H1 (cell line): ENCODE data around the gene AQP6. TPM values are rescaled to one million over a fixed set of nuclear protein-coding genes. Genes with fewer than 3 reads are reported as not detected.

ENCODE experiments used
- CTCF ChIA-PET: fragments of 300-600 bp; sonication (Branson Sonifier 250); formaldehyde crosslinking; loops from one replicate; lab custom pipeline; 2021; ENCODE audit not compliant: partially characterized antibody; lab: Charles Lee
- POLR2A ChIA-PET: fragments of 300-600 bp; sonication (Branson Sonifier 250); formaldehyde crosslinking; loops from one replicate; lab custom pipeline; 2021; ENCODE audit warnings: inconsistent platforms; ENCODE audit not compliant: partially characterized antibody; lab: Charles Lee
- DNase-seq, 2 experiments: peaks; one replicate each; pipeline versions ENCODE4 v3.0.0 to v3.0.0-alpha.2; 2010 to 2022; ENCODE audit warnings: low spot score in 2 of 2, low read depth in 1 of 2, mixed read lengths in 1 of 2
- FAIRE-seq: peaks from 2 replicates; lab custom pipeline; 2011; peaks lifted over from hg19 to GRCh38; lab: Jason Lieb, UNC
- H2AFZ ChIP-seq: 2 replicates; pipeline ENCODE4 v1.8.1; 2012; ENCODE audit warnings: low read length, inconsistent platforms
- H2AK5ac ChIP-seq: 2 replicates; pipeline ENCODE4 v1.6.1; 2013; ENCODE audit warnings: low read depth, low read length
- H2BK120ac ChIP-seq: replicated peaks from 2 replicates; pipeline ENCODE3; 2013; ENCODE audit warnings: low read depth, low read length, inconsistent platforms
- H2BK12ac ChIP-seq: 2 replicates; pipeline ENCODE4 v1.6.1; 2013; ENCODE audit warnings: low read depth, low read length
- H2BK15ac ChIP-seq: 2 replicates; pipeline ENCODE4 v1.6.1; 2013; ENCODE audit warnings: low read length
- H2BK20ac ChIP-seq: 2 replicates; pipeline ENCODE4 v1.6.1; 2013; ENCODE audit warnings: low read length
- H2BK5ac ChIP-seq: 2 replicates; pipeline ENCODE4 v1.6.1; 2013; ENCODE audit warnings: low read depth, low read length
- H3K14ac ChIP-seq: 2 replicates; pipeline ENCODE4 v1.6.1; 2013; ENCODE audit warnings: inconsistent platforms; ENCODE audit not compliant: insufficient read length
- H3K18ac ChIP-seq: 2 replicates; pipeline ENCODE4 v1.6.1; 2013; ENCODE audit warnings: low read length; ENCODE audit errors: extremely low read depth
- H3K23ac ChIP-seq: 2 replicates; pipeline ENCODE4 v1.6.1; 2013; ENCODE audit warnings: inconsistent platforms; ENCODE audit not compliant: insufficient read length
- H3K23me2 ChIP-seq: 2 replicates; pipeline ENCODE4 v1.6.1; 2013; ENCODE audit warnings: low read depth, low read length
- H3K27ac ChIP-seq: 2 replicates; pipeline ENCODE4 v1.6.1; 2011; ENCODE audit warnings: low read depth, low read length, inconsistent platforms
- H3K27me3 ChIP-seq, 4 experiments: replicated peaks in 1 of 4; 1 replicate in 1 of 4; 2 replicates in 3 of 4; pipeline versions ENCODE4 v1.6.1 to v1.8.1; 2011 to 2013; ENCODE audit warnings: low read length in 3 of 4, mild to moderate bottlenecking in 3 of 4, inconsistent platforms in 2 of 4, mixed read lengths in 2 of 4, moderate library complexity in 1 of 4; ENCODE audit not compliant: control insufficient read depth in 3 of 4, insufficient read depth in 3 of 4; ENCODE audit errors: extremely low read depth in 1 of 4
- H3K36me3 ChIP-seq, 4 experiments: 2 replicates each; pipeline versions ENCODE4 v1.6.1 to v1.8.1; 2011 to 2013; ENCODE audit warnings: mild to moderate bottlenecking in 4 of 4, low read length in 3 of 4, moderate library complexity in 2 of 4, control low read depth in 1 of 4, inconsistent platforms in 1 of 4; ENCODE audit not compliant: insufficient read depth in 4 of 4, control insufficient read depth in 2 of 4
- H3K4ac ChIP-seq: replicated peaks from 2 replicates; pipeline ENCODE3; 2013; ENCODE audit warnings: low read length, low read depth, mixed read lengths, inconsistent platforms; ENCODE audit not compliant: insufficient read length
- H3K4me1 ChIP-seq, 4 experiments: replicated peaks in 1 of 4; 1 replicate in 1 of 4; 2 replicates in 3 of 4; pipeline versions ENCODE4 v1.6.1 to v1.8.1; 2011 to 2013; ENCODE audit warnings: low read length in 3 of 4, inconsistent platforms in 2 of 4, mixed read lengths in 1 of 4; ENCODE audit not compliant: insufficient read depth in 4 of 4, control insufficient read depth in 3 of 4
- H3K4me2 ChIP-seq, 2 experiments: 2 replicates each; pipeline versions ENCODE4 v1.6.1 to v1.8.1; 2011 to 2013; ENCODE audit warnings: low read depth in 2 of 2, low read length in 2 of 2, control low read depth in 1 of 2, inconsistent platforms in 1 of 2, mild to moderate bottlenecking in 1 of 2; ENCODE audit not compliant: insufficient read depth in 1 of 2
- H3K4me3 ChIP-seq, 4 experiments: fragments of 200-600, 300-600 bp in 1 of 4; sonication (generic), shearing (Covaris generic), sonication (Bioruptor Twin) in 1 of 4; 2 replicates each; pipeline versions ENCODE4 v1.5.1 to v1.8.1; 2011 to 2016; ENCODE audit warnings: low read length in 4 of 4, low read depth in 3 of 4, control low read depth in 2 of 4, inconsistent platforms in 2 of 4, mild to moderate bottlenecking in 2 of 4, mixed read lengths in 1 of 4, moderate library complexity in 1 of 4; ENCODE audit not compliant: insufficient read depth in 2 of 4; ENCODE audit errors: extremely low read depth in 1 of 4
- H3K56ac ChIP-seq: replicated peaks from 2 replicates; pipeline ENCODE3; 2013; ENCODE audit warnings: low read depth, mild to moderate bottlenecking, mixed read lengths, low read length, inconsistent platforms; ENCODE audit not compliant: insufficient read length
- H3K79me1 ChIP-seq: 2 replicates; pipeline ENCODE4 v1.6.1; 2013; ENCODE audit warnings: low read depth, low read length, control low read depth
- H3K79me2 ChIP-seq, 2 experiments: 2 replicates each; pipeline versions ENCODE4 v1.6.1 to v1.8.1; 2012 to 2013; ENCODE audit warnings: low read length in 2 of 2, mild to moderate bottlenecking in 2 of 2, inconsistent platforms in 1 of 2; ENCODE audit not compliant: insufficient read depth in 2 of 2, control insufficient read depth in 1 of 2
- H3K9ac ChIP-seq, 4 experiments: replicated peaks in 1 of 4; 1 replicate in 1 of 4; 2 replicates in 3 of 4; pipeline versions ENCODE4 v1.6.1 to v1.8.1; 2011 to 2013; ENCODE audit warnings: low read depth in 3 of 4, low read length in 3 of 4, control low read depth in 2 of 4, mild to moderate bottlenecking in 2 of 4, moderate library complexity in 2 of 4, inconsistent platforms in 1 of 4; ENCODE audit errors: extremely low read depth in 1 of 4
- H3K9me3 ChIP-seq, 2 experiments: 2 replicates each; pipeline versions ENCODE4 v1.6.1 to v1.8.1; 2012 to 2013; ENCODE audit warnings: mild to moderate bottlenecking in 2 of 2, moderate library complexity in 2 of 2, control low read depth in 1 of 2, inconsistent platforms in 1 of 2, low read depth in 1 of 2, low read length in 1 of 2, mixed read lengths in 1 of 2; ENCODE audit not compliant: insufficient read depth in 2 of 2
- H4K20me1 ChIP-seq, 2 experiments: replicated peaks in 1 of 2; 2 replicates each; pipeline versions ENCODE3 to v1.8.1; 2011 to 2013; ENCODE audit warnings: inconsistent platforms in 2 of 2, low read length in 2 of 2, mild to moderate bottlenecking in 1 of 2; ENCODE audit not compliant: insufficient read depth in 2 of 2, control insufficient read depth in 1 of 2
- H4K5ac ChIP-seq: 2 replicates; pipeline ENCODE4 v1.6.1; 2013; ENCODE audit warnings: low read length, low read depth, mixed read lengths, inconsistent platforms; ENCODE audit not compliant: insufficient read length
- H4K8ac ChIP-seq: 2 replicates; pipeline ENCODE4 v1.8.0; 2013; ENCODE audit warnings: mild to moderate bottlenecking, moderate library complexity, low read length, inconsistent platforms; ENCODE audit not compliant: insufficient read depth; ENCODE audit errors: extremely low read depth
- H4K91ac ChIP-seq: replicated peaks from 2 replicates; pipeline ENCODE3; 2013; ENCODE audit warnings: low read length, mixed read lengths, inconsistent platforms; ENCODE audit not compliant: insufficient read length
- JUN ChIP-seq: IDR thresholded peaks from 2 replicates; pipeline ENCODE4 v1.6.1; 2011; ENCODE audit warnings: low read depth, mild to moderate bottlenecking, improper control_type of control experiment, low read length
- NANOG ChIP-seq: IDR thresholded peaks from 2 replicates; pipeline ENCODE4 v1.6.1; 2011; ENCODE audit warnings: low read length, low read depth, mild to moderate bottlenecking, inconsistent platforms; ENCODE audit not compliant: insufficient read depth, poor library complexity, severe bottlenecking
- POLR2AphosphoS5 ChIP-seq: IDR thresholded peaks from 2 replicates; pipeline ENCODE4 v1.6.1; 2011; ENCODE audit warnings: low read depth, low read length
- RFX5 ChIP-seq: IDR thresholded peaks from 2 replicates; pipeline ENCODE4 v1.6.1; 2011; ENCODE audit warnings: low read depth, low read length, improper control_type of control experiment, borderline replicate concordance
- SIRT6 ChIP-seq: IDR thresholded peaks from one replicate; pipeline ENCODE4 v1.7.1; 2012; ENCODE audit warnings: low read length, inconsistent platforms
- TCF12 ChIP-seq: IDR thresholded peaks from 2 replicates; pipeline ENCODE4 v1.6.1; 2011; ENCODE audit warnings: low read depth, mild to moderate bottlenecking, low read length
- ZNF274 ChIP-seq: IDR thresholded peaks from 2 replicates; pipeline ENCODE4 v1.7.0; 2012; ENCODE audit warnings: low read length, borderline replicate concordance; ENCODE audit errors: extremely low read depth
- WGBS, 2 experiments: shearing (Covaris generic) in 1 of 2; methylation state at CpG; one replicate each; pipeline versions ENCODE4 v1.1.6 to v1.1.7; 2013 to 2015; ENCODE audit warnings: low lambda C conversion rate in 2 of 2, mixed read lengths in 2 of 2, inconsistent platforms in 1 of 2, low coverage in 1 of 2, missing lambda C conversion rate in 1 of 2; ENCODE audit not compliant: insufficient replicate concordance in 2 of 2, insufficient coverage in 1 of 2, insufficient read length in 1 of 2; ENCODE audit errors: extremely low coverage in 1 of 2, missing lambda C conversion rate in 1 of 2; 5-methylcytosine and 5-hydroxymethylcytosine counted together
- polyA plus RNA-seq, 7 experiments: library from polyadenylated mRNA; depleted of rRNA in 3 of 7; stranded (reverse) in 5 of 7; unstranded in 2 of 7; fragments of >200 nt in 5 of 7; fragments of 200-250 nt in 2 of 7; gene quantifications; 1 replicate in 5 of 7; 2 replicates in 1 of 7; 4 replicates in 1 of 7; pipeline versions ENCODE4 v1.2.1 to v1.2.3, GENCODE V29; 2011 to 2013; ENCODE audit warnings: missing spikeins in 2 of 7, mixed read lengths in 2 of 7
- total RNA-seq: library from RNA; stranded (reverse); fragmentation: NEBNext Ultra II Directional; extraction: Animal tissue kit (Norgen Biotek cat#: 25700); gene quantifications from 2 replicates; pipeline ENCODE4 v1.2.1, GENCODE V29; 2021

Gene AQP6
- total and polyA plus RNA-seq, 2 of the 8 experiments (the other 6 are each of a cell fraction or from before 2014, with no cell fraction given): 0.03 to 0.17 TPM

- no peaks in the 10 kb centered on the region for H3K79me2 ChIP-seq
- H3K4me2 ChIP-seq: no peak overlapping the region
- H3K27ac ChIP-seq: no peak overlapping the region
- FAIRE-seq (no peak), DNase-seq (no peak)
- H4K5ac ChIP-seq: no peak overlapping the region
- no peak overlapping the region for H2BK12ac ChIP-seq
- WGBS, 2 experiments: 96% methylated on average over 1 of the region's 1 CpG; no CpG with 5 or more reads in 1 of the 2 experiments
- no peak overlapping the region for H3K4ac ChIP-seq
- no peak overlapping the region for H4K91ac ChIP-seq
- H3K14ac ChIP-seq: no peak overlapping the region
- H2BK20ac ChIP-seq: no peak overlapping the region
- H3K9me3 ChIP-seq: no peaks in the 10 kb centered on the region
- no peaks in the 10 kb centered on the region for H4K20me1 ChIP-seq
- no peaks in the 10 kb centered on the region for H3K36me3 ChIP-seq
- H3K4me3 ChIP-seq: no peak overlapping the region
- no peak overlapping the region for H2AFZ ChIP-seq
- no peaks in the 10 kb centered on the region; the same call in 1 of the 2 replicates for H3K23me2 ChIP-seq
- H3K79me1 ChIP-seq: no peaks in the 10 kb centered on the region
- peaks cover 0 to 31% (median 21%) of the 10 kb centered on the region in 4 experiments; a peak in 6 of 7 replicates for H3K27me3 ChIP-seq
- H3K23ac ChIP-seq: no peak overlapping the region
- ChIA-PET POLR2A (no interaction called here), CTCF (interaction anchor here (0.6 to 7.8 kb wide), 4 partner anchors 10 to 86 kb away, joined by 3 to 86 read pairs (median 10); no protein-coding TSS in a partner anchor)
- H3K56ac ChIP-seq: no peak overlapping the region
- H3K4me1 ChIP-seq: peaks cover 0 to 8% (median 4%) of the 10 kb centered on the region in 4 experiments; a peak in 3 of 7 replicates
- no peak overlapping the region for H2BK5ac ChIP-seq
- H4K8ac ChIP-seq: no peak overlapping the region
- H3K9ac ChIP-seq: no peak overlapping the region
- no peak overlapping the region for H2AK5ac ChIP-seq
- no peak overlapping the region for H2BK15ac ChIP-seq
- no peak overlapping the region for H3K18ac ChIP-seq
- H2BK120ac ChIP-seq: no peak overlapping the region
- TF ChIP-seq NANOG (no peak), TCF12 (no peak), RFX5 (no peak), SIRT6 (no peak), JUN (no peak), POLR2AphosphoS5 (no peak), ZNF274 (no peak)
Measured at GRCh38 chr12:49952391-49953055, 20.2 kb upstream of the AQP6 start.
